Measurements from ENCODE around the gene LGALS3BP.

LGALS3BP gene

DNA sequence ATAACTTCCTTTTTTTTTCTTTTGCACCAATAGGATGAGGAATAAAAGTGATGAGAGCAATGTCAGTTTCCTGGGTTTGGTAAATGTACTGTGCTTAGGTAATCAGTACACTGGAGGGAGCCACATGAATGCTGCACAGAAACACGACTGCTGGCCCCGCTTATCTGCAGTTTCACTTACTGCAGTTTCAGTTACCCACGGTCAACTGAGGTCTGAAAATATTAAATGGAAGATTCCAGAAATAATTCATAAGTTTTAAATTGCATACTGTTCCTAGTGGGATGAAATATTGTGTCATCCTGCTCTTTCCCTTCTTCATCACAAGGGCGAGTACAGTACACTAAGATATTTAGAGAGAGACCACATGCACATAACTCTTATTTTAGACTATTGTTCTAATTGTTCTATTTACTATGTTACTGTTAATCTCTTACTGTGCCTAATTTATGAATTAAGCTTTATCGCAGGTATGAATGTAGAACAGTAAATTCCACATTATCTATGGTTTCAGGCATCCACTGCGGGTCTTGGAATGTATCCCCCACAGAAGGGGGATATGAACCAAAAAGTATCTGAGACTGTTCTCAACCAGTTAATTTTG, 6.4 kb upstream of the LGALS3BP start:
- no peaks in the 10 kb centered on the region for H3K36me3 ChIP-seq (ENCODE audit: low read length)
- no peak overlapping the region for H3K9ac ChIP-seq (ENCODE audit: low read length)
- H3K27me3 ChIP-seq (ENCODE audit: low read length): no peaks in the 10 kb centered on the region
- no peaks in the 10 kb centered on the region for H4K20me1 ChIP-seq (ENCODE audit: low read depth, low read length)
- TF ChIP-seq CTCF (IDR thresholded peaks at IDR 0.05; ENCODE audit: insufficient read depth, low read length, poor library complexity, severe bottlenecking): no peak
- no peaks in the 10 kb centered on the region for H3K9me2 ChIP-seq (replicated peaks; ENCODE audit: insufficient read depth, low read length)
- no peak overlapping the region for H3K4me2 ChIP-seq (ENCODE audit: low read depth, low read length, poor library complexity, severe bottlenecking)
- H3K79me2 ChIP-seq (ENCODE audit: insufficient read depth, low read length): no peaks in the 10 kb centered on the region
- no peak overlapping the region for H3K4me3 ChIP-seq (ENCODE audit: insufficient read depth, low read length, poor library complexity, severe bottlenecking)
- H3K9me3 ChIP-seq (ENCODE audit: insufficient read depth, low read length): no peaks in the 10 kb centered on the region
- H2AFZ ChIP-seq (ENCODE audit: low read depth, low read length, severe bottlenecking): no peak overlapping the region
- no peak overlapping the region for H3K27ac ChIP-seq (ENCODE audit: low read depth, low read length)
- no peaks in the 10 kb centered on the region for H3F3A ChIP-seq (ENCODE audit: insufficient read depth)

- no peak overlapping the region for H3K4me2 ChIP-seq (ENCODE audit: low read depth, low read length, poor library complexity, severe bottlenecking)
- H2AFZ ChIP-seq (ENCODE audit: low read depth, low read length, severe bottlenecking): no peak overlapping the region
- no peaks in the 10 kb centered on the region for H3F3A ChIP-seq (ENCODE audit: insufficient read depth)
- TF ChIP-seq CTCF (IDR thresholded peaks at IDR 0.05; ENCODE audit: insufficient read depth, low read length, poor library complexity, severe bottlenecking): no peak
- TF ChIP-seq EZH2phosphoT487 (conservative IDR thresholded peaks at IDR 0.05; ENCODE audit: low read length): no peak
- no peak overlapping the region for H3K9ac ChIP-seq (ENCODE audit: low read length)
- no peaks in the 10 kb centered on the region for H3K9me2 ChIP-seq (replicated peaks; ENCODE audit: insufficient read depth, low read length)
- H3K4me3 ChIP-seq (ENCODE audit: insufficient read depth, low read length, poor library complexity, severe bottlenecking): no peak overlapping the region
- no peak overlapping the region for H3K27ac ChIP-seq (ENCODE audit: low read depth, low read length)
- no peaks in the 10 kb centered on the region for H3K36me3 ChIP-seq (ENCODE audit: low read length)
- H3K9me3 ChIP-seq (ENCODE audit: insufficient read depth, low read length): no peaks in the 10 kb centered on the region
- H3K79me2 ChIP-seq (ENCODE audit: insufficient read depth, low read length): no peaks in the 10 kb centered on the region
- H3K27me3 ChIP-seq (ENCODE audit: low read length): no peaks in the 10 kb centered on the region
- no peaks in the 10 kb centered on the region for H4K20me1 ChIP-seq (ENCODE audit: low read depth, low read length)
These were observed 5.7 kb upstream of the LGALS3BP start for GRCh38 chr17:78985395-78985794.

- H3K27ac ChIP-seq (ENCODE audit: low read depth, low read length): no peak overlapping the region
- no peak overlapping the region for H3K9ac ChIP-seq (ENCODE audit: low read length)
- no peaks in the 10 kb centered on the region for H3F3A ChIP-seq (ENCODE audit: insufficient read depth)
- H3K36me3 ChIP-seq (ENCODE audit: low read length): no peaks in the 10 kb centered on the region
- no peaks in the 10 kb centered on the region for H3K79me2 ChIP-seq (ENCODE audit: insufficient read depth, low read length)
- no peak overlapping the region for H3K4me2 ChIP-seq (ENCODE audit: low read depth, low read length, poor library complexity, severe bottlenecking)
- no peak overlapping the region for H3K4me3 ChIP-seq (ENCODE audit: insufficient read depth, low read length, poor library complexity, severe bottlenecking)
- no peaks in the 10 kb centered on the region for H4K20me1 ChIP-seq (ENCODE audit: low read depth, low read length)
- no peaks in the 10 kb centered on the region for H3K9me3 ChIP-seq (ENCODE audit: insufficient read depth, low read length)
- H2AFZ ChIP-seq (ENCODE audit: low read depth, low read length, severe bottlenecking): no peak overlapping the region
- no peaks in the 10 kb centered on the region for H3K27me3 ChIP-seq (ENCODE audit: low read length)
- no peaks in the 10 kb centered on the region for H3K9me2 ChIP-seq (replicated peaks; ENCODE audit: insufficient read depth, low read length)
- no peak for TF ChIP-seq CTCF (IDR thresholded peaks at IDR 0.05; ENCODE audit: insufficient read depth, low read length, poor library complexity, severe bottlenecking)
- TF ChIP-seq EZH2phosphoT487 (conservative IDR thresholded peaks at IDR 0.05; ENCODE audit: low read length): no peak
These were observed 1.5 kb upstream of the LGALS3BP start for GRCh38 chr17:78981010-78981888.

Measured in SU-DHL-6 (cell line).